Measurements from ENCODE around the gene CHGA.
A peak's percentile ranks its signal among the peaks of the same experiment; 100 is the strongest.

CHGA gene

DNA sequence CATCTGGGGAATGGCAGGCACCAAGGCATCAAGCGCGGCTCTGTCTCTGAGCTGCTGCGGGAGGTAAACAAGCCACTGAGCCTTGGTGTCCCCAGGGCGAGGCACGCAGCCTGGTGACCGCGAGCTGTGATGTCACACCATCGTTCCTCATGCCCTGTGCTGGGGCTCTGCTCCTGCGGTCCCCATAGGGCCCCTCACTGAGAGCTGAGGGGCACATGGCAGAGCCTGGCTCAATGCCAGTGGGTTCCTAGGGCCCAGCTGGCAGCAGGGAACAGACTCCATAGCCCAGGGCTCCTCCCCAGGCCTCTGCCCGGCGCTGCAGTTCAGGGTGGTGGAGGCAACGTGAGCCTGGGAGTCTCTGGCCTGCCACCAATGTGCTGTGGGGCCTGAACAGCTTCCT, 22.6 kb downstream of the CHGA start:
- DNase-seq (ENCODE audit: low read depth), result no peak

GRCh38 chr14:92945959-92946846, 23.3 kb downstream of the CHGA start:
- no peak for DNase-seq (ENCODE audit: low read depth)

- DNase-seq (ENCODE audit: low read depth), result no peak
Measured at GRCh38 chr14:92946847-92947545, 24.0 kb downstream of the CHGA start.

- no peak for DNase-seq (ENCODE audit: low read depth)
Measured at GRCh38 chr14:92948647-92949046, 25.7 kb downstream of the CHGA start.

DNA sequence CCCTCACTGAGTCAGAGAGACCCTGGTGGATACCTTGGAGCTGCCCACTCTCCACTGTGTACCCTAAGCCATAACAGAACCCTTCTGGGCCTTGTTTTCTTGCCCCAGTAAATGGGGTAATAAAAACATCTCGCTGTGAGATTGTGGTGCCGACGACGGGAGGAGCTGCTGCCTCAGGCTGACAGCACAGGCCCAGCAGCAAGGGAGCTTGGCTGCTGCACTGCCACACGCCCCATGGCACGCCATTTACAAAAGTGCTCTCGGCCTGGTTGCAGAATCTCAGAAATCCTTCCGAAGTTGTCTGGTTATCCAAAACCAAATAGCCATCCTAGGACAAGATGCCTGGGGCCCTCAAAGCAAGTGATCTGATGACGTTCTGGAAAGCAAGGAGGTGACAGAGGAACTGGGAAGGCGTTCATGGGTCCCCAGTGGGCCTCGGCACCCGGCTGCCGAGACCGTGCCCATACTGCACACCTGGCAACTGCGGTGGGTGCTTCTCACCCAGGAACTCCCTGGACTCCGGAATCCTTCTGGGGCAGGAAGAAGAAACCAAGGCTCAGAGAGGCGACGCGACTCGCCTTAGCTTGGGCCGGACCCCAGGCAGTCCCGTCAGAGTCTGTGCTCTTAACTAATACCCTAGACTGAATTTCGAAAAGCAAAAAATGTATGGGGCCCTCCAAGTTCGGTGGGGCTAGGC, 26.7 kb downstream of the CHGA start:
- DNase-seq (ENCODE audit: low read depth), result no peak

DNA sequence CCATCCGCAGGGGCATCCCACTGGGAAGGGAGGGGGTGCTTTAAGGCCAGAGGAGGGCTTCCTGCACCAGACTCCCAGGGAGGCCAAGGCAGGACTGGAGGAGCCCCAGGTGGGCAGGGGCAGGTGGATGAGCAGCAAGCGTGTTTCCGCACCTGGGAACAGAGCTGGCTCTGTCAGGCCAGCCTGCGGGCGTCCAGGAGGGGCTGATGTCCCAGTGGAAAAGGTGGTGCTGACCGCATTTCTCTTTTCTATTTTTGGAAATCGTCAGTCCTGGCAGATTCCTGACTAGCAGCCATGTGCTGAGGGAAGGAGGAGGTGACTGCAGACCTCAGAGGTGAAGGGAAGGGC, 27.2 kb downstream of the CHGA start:
- no peak for DNase-seq (ENCODE audit: low read depth)

- no peak for DNase-seq (ENCODE audit: low read depth)
Measured at GRCh38 chr14:92950773-92951172, 27.8 kb downstream of the CHGA start.

- DNase-seq (ENCODE audit: low read depth), result no peak
Measured at GRCh38 chr14:92951261-92951660, 28.3 kb downstream of the CHGA start.

- peak; percentile 77 for DNase-seq (ENCODE audit: low read depth)
Measured at GRCh38 chr14:92951912-92952471, 29.0 kb downstream of the CHGA start.

- no peak for DNase-seq (ENCODE audit: low read depth)
Measured at GRCh38 chr14:92952481-92953298, 29.7 kb downstream of the CHGA start.

GRCh38 chr14:92953526-92953925, 30.6 kb downstream of the CHGA start:
- no peak for DNase-seq (ENCODE audit: low read depth)

DNA sequence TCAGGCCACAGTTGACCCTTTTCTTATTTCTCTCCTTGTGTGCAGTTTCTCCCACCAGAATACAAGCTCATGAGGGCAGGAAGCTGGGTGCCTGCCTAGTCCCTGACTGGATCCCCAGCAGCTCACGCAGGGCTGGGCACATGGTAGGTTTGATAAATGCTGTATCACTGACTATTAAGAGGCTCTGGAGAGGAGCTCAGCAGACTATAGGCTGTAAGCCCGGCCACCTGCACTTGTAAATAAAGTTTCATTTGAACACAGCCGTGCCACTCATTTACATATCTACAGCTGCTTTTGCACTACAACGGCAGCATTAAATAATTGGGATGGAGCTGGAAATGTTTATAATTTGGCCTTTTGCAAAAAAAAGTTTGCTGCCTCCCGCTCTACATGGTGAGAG, 32.0 kb downstream of the CHGA start:
- no peak for DNase-seq (ENCODE audit: low read depth)

GRCh38 chr14:92955381-92955780, 32.4 kb downstream of the CHGA start:
- DNase-seq (ENCODE audit: low read depth), result no peak

- no peak for DNase-seq (ENCODE audit: low read depth)
Measured at GRCh38 chr14:92956961-92957360, 34.0 kb downstream of the CHGA start.

DNA sequence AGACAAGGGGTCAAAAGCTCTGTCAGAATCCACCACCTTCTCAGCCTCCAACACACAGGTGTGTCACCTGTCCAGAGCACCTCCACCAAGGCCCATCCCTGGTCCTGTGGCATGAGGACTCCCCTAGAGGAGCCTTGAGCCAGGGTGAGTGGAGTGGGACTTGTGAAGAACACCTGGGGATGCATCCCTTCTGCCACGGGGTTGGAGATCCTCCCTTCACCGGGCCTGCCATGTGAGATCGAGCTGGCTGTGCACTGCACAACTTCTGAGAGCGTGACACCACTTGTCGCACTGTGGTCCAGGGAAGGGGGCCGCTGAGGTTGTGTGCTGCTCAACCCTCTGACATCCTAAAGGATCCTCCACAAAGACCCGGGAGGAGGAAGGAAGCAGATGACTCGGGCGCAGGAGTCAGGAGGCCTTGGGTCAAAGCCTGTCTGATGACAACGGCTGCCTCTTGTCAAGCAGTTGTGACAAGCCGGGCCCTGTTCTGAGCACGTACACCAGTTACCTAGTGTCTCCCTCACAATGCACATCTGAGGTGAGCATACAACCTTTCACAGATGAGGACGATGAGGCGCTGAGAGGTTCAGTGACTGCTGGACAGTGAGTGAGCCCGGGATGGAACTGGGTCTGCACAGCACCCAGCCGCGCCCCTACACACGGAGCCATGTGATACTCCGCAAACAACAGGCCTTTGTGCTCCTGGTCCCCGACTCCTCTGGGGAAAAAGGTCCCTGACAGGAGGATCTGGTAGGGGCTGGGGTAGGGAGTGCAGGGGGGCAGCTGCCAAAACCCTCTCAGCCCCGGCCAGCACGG, 35.6 kb downstream of the CHGA start:
- DNase-seq (ENCODE audit: low read depth), result no peak

GRCh38 chr14:92959189-92959531, 36.2 kb downstream of the CHGA start:
- no peak for DNase-seq (ENCODE audit: low read depth)

DNA sequence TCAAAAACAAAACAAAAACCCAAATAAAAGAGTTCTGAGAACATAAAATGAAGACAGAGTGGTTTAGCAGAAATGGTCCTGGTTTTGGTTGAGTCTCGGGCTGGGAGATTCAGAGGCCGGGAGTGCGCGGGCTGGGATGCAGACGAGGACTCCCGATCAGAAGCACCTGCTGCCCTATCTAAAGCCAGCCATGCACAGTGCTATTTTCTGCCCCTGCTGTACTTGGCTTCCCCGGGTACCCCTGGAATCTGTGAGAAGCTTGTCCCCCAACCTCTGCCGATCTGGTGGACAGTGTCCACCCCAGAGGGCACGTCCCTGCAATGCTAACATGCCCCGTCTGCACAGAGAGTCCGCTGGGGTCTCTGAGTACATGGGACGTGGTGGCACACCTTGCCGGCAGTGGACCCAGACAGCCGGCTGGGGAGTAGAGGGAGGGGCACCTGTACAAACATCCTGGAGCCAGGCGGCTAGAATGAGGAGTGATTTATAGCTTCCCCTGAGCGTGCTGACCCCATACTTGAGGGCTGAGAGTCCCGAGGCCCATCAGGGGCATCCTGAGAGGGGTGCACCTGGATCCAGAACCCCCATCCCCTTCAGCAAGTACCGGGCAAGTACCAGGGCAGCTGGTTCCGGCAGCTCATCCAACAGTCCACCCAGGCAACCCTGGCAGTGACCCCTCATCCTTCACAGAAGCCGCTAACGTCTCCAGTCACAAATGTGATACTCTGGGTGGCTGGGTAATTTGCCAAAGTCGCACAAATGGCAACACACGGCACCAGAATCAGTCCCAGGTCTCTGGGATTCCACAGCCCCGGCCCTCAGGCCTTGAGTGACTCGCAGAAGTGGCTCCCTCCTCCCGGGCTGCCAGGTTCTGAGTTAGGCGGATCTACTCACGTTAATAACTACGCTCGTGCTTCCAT, 37.1 kb downstream of the CHGA start:
- DNase-seq (ENCODE audit: low read depth), result no peak

GRCh38 chr14:92960706-92961566, 38.0 kb downstream of the CHGA start:
- DNase-seq (ENCODE audit: low read depth), result no peak

DNA sequence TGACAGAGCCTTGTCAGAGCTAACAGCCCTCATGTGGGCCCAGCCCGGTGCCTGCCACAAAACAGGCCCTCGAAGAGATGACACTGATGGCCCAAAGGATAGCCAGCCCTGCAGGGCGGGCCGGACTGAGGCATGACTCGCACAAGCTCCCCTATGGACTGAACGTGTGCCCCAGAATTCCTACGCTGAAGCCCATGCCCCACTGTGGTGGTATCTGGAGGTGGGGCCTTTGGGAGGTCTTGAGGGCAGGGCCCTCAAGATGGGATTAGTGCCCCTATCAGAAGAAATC, 38.6 kb downstream of the CHGA start:
- no peak for DNase-seq (ENCODE audit: low read depth)
